HG03457 (cell line): ENCODE measurements around the gene GGPS1.
A peak's percentile ranks its signal among the peaks of the same experiment; 100 is the strongest.
"Not testable (repeated sequence)": the region's sequence is repeated elsewhere in the genome, so short reads cannot be mapped to it uniquely, and the experiment has no call there.

Experiments used
- ATAC-seq: cut with Tn5 transposase; IDR thresholded peaks from one replicate; pipeline ENCODE4 v1.9.1; 2021; ENCODE audit warnings: moderate number of reproducible peaks; ENCODE audit not compliant: unreplicated experiment

The GGPS1 gene

DNA sequence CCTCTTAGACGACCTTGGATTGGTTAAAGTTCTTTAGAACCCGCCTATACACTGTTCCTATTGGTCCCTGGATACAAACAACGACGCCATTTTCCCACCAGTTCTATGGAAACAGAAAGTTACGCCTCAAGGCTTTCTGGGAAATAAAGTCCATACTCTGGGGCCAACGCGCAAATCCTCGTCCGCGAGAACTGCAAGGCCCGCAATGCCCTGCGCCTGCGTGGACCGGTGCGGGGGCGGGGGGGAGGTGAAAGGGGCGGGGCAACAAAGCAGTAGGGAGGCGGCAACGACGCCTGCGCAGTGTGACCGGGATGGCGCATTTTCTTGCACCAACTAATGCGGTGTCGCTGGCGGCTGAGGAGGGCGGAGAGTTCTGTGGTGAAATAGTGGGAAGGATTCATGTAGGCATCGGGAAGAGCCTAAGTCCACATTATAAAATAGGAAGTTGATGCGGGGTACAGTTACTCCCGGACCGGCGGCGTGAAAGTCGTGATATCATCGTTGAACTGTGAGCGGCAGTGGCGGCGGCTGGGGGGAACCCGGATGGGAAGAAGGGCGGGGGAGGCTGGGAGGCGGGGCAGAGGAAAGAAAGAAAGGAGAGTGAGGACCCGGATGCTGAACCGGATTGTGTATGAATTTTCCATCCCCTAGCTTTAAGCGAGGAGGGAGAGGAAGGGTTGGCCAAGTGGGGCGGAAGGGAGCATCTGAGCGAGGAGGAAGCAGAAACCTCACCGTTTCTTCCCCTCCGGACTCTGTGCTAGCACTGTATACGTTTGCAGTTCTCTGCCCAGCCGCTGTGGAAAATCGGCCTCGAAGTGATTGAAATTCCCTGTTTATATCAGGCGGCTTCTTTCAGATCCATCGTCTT is at the start of gene GGPS1:
GGPS1 (plus strand) TSS at position 300 of the 868 bp plus-strand sequence. CDS start 6,695 bp downstream, outside the sequence.
- peak; percentile 59 for ATAC-seq

DNA sequence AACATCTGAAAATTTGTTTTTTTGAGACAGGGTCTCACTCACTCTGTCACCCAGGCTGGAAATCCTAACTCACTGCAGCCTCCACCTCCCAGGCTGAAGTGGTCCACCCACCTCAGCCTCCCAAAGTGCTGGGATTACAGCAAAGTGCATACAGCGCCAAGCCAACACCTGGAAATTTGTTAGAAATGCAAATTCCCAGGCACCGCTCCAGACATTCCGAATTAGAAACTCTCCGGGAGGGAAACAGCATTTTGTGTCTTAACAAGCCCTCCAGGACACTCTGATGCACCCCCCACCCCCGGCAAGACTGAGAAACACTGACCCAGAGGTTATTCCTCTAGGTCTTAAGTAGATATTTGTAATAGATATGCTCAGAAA is 49.5 kb upstream of the GGPS1 start:
- ATAC-seq, result no peak

DNA sequence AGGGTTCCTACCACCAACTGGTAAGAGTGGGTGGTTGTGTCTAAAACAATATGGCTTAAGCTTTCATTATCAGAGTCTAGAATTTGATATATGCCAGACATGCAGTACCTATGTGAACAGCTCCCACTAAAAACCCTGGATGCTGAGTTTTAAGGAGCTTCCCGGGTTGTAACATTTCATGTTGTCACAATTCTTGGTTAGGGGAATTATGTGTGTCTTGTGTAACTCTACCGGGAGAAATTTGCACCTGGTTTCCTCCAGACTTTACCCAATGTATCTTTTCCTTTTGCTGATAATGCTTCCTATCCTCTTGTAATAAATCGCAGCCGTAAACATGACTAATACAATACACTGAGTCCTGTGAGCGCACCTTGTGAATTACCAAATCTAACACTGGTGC is 48.7 kb upstream of the GGPS1 start:
- no peak for ATAC-seq

DNA sequence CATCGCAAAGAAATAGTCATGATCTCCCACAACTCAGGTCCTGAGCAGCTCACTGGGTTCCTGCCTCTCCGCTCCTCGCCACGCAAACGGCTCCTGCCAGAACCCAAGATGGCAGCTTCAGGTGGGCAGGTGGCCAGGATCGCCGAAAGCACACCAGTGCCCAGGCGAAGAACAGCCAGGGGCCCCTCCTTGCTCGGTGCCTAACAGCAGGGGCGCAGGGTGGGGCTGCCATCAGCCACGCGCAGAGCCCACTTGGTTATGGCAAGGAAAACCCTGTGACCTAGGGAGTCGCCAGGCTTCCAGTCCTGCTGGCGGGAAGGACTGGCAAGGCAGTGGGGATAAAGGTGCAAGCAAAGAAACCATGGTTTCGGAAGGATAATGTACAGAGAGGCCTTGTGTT is 47.9 kb upstream of the GGPS1 start:
- ATAC-seq, result no peak

DNA sequence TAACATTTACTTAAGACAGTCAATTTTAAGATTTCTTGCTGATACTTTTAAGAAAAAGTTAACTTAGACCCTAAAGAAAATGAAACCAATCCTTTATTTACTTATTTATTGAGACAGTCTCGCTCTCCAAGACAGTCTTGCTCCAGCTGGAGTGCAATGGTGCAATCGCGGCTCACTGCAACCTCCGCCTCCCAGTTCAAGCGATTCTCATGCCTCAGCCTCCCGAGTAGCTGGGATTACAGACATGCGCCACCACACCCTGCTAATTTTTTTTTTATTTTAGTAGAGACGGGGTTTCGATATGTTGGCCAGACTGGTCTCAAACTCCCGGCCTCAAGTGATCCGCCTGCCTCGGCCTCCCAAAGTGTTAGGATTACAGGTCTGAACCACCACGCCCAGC is 44.7 kb upstream of the GGPS1 start:
- ATAC-seq, result not testable (repeated sequence)

DNA sequence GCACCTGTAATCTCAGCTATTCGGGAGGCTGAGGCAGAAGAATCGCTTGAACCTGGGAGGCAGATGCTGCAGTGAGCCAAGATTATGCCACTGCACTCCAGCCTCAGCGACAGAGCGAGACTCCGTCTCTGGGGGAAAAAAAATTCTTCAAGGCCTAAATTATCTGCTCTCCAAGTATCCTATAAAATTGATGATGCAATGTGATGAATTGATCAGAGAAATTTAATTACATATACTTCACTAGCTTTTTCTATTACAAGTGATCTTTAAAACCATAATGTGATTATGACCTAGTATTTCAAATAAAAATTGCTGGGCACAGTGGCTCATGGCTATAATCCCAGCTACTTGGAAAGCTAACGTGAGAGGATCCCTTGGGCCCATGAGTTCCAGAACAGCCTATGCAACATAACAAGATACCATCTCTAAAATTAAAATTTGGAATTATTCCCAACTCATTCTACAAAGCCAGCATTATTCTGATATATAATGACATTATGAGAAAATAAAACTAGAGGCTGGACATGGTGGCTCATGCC is 44.1 kb upstream of the GGPS1 start:
- ATAC-seq, result no peak

DNA sequence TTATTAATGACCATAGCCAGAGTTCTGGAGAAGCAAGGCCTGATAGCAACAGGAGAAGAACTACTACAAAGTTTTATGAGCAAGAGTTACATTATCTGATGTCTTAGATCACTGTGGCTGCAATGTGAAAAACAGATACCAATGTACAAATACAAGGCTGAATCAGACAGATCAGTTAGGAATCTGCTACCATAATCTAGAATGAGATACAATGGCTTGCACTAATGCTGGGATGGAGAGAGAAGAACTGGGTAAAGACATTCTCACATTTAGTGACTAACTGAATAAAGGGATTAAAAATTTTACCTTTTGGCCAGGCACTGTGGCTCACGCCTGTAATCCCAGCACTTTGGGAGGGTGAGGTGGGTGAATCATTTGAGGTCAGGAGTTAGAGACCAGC is 41.7 kb upstream of the GGPS1 start:
- ATAC-seq, result no peak

DNA sequence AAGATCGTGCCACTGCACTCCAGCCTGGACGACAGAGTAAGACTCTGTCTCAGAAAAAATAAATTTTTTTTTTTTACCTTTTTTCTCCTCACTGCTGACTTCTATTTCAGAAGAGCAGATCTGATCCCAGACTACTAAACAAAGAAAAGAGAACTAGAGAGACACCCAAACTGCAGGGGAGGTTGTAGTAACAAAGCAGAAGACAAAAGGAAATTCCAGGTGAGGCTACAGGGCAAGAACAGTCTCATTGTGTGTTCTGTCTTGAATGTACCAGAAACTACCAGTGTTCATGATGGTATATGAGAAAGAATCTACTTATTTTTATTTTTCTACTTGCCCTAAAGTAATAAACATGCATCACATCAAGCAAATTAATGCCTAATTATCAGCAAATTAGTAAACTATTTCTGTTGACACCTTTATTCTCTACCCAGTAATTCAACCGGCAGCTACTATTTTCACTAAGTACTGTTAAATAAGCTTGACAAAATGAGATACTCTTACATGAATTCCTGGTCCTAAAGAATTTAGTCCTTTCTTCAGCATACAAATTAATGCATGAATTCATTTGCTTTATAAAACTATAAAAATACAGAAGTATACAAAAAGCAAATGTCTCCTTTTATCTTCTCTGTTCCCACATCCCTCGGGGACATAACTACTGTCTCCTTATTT is 41.0 kb upstream of the GGPS1 start:
- no peak for ATAC-seq

DNA sequence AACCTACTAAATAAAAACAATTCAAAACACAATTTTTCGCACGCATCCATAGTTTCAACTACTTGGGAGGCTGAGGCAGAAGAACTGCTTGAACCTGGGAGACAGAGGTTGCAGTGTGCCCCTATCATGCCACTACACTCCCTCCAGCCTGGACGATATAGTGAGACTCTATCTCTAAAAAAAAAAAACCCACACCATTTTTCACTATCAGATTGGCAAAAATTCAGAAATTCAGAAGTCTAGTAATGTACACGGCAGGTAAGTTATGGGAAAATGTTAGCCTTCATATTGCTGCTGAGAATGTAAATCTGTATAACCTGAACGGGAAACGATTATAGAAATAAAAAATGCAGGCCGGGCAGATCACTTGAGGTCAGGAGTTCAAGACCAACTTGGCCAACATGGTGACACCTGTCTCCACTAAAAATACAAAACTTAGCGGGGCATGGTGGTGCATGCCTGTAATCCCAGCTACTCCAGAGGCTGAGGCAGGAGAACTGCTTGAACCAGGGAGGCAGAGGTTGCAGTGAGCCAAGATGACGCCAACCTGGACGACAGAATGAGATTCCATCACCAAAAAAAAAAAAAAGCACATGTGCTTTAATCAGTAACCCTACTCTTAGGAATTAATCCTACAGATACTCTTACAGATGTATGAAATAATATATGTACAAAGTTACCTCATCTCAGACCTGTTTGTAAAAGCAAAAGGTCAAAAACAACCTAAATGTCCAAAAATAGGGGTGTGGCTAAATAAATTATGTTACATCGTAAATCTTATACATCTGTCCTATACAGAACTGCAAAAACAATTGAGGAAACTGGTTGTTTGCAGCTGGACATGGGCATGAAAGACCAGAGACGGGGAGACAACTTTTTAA is 38.3 kb upstream of the GGPS1 start:
- no peak for ATAC-seq

DNA sequence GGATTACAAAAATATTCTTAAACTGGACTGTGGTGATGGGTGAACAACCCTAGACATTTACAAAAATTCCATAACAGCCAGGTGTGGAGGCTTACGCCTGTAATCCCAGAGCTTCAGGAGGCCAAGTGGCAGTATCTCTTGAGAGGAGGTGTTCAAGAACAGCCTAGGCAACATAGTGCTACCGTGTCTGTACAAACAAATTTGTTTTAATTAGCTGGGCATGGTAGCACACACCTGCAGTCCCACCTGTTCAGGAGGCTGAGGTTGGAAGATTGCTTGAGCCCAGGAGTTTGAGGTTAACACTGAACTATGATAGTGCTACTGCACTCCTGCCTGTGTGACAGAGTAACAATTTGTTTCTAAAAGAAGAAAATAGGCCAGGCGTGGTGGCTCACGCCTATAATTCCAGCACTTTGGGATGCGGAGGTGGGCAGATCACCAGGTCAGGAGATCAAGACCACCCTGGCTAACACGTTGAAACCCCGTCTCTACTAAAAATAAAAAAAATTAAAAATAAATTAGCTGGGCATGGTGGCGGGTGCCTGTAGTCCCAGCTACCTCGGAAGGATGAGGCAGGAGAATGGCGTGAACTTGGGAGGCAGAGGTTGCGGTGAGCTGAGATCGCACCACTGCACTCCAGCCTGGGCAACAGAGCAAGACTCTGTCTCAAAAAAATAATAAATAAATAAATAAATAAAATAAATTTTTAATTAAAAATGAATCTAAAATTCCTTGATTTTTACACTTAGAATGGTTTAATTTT is 37.4 kb upstream of the GGPS1 start:
- ATAC-seq, result no peak

DNA sequence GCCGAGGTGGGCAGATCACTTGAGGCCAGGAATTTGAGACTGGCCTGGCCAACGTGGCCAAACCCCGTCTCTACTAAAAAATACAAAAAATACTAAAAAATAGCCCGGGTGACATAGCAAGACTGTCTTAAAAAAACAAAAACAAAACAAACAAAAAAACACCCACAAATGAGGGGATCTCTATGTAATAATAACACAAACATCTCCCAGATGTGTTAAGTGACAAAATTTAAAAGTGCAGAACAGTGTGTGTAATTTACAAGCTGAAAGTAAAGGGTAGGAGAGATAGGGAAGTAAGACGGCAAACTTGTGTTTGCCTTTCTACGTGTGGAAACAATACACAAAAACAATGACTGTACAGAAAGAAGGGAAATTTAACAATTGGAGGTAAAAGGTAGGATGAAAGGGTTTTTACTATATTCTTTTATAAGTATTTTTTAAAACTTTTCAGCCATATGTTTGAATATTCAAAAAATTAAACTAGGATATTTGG is 36.7 kb upstream of the GGPS1 start:
- ATAC-seq, result no peak

DNA sequence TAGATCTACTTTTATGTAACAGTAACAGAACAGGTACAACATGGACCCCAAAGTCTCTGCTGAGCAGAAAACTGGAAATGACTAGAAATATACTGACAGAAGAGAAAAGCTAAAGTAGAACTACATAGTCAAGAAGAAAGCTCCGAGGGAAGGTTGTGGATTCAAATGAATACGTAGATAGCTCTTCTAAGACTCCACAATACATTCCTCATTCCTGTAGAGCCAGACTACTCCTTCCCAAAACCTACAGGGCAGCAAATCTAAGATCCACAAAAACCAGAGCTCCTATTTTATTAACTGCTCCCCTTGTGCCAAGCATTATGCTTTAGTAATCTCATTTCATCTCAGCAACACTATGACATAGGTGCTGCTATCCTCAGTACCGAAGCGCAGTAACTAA is 35.6 kb upstream of the GGPS1 start:
- no peak for ATAC-seq

DNA sequence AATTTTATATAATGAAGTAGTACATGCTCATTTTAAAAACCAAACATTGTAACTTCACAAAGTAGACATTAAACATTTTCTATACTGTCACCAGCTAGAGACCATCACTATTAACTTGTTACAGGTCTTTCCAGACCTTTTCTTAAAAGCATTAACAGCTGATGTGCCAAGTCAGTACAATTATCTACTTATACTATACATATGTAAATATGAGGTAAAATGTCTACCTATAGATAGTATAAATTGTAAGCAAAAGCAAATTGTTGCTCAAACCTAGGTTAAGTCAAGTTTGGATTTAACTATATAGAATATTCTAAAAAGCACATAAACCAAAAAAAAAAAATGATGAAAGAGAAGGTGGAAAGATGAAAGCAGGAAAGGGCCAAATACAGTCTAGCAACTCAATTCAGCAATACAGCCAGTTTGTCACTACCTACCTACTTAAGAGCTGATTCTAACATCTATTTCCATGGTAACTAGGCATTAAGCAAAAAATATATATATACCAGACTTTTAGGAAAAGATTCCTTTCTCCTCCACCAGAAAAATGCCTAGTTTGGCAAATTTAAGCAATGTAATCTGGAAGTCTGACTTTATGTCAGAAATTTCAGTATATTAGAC is 34.9 kb upstream of the GGPS1 start:
- no peak for ATAC-seq

DNA sequence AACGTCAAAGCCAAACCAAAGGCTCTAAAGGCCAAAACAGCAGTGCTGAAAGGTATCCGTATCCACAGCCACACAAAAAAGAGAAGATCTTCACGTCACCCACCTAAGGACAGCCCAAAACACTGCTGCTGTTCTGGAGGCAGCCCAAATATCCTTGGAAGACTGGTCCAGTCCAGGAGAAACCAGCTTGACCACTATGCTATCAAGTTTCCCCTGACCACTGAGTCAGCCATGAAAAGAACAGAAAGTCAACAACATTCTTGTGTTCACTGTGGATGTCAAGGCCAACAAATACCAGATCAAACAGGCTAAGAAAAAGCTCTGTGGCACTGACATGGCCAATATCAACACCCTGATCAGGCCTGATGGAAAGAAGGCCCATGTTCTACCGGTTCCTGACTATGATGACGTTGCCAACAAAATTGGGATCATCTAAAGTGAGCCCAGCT is 32.4 kb upstream of the GGPS1 start:
- ATAC-seq, result no peak

DNA sequence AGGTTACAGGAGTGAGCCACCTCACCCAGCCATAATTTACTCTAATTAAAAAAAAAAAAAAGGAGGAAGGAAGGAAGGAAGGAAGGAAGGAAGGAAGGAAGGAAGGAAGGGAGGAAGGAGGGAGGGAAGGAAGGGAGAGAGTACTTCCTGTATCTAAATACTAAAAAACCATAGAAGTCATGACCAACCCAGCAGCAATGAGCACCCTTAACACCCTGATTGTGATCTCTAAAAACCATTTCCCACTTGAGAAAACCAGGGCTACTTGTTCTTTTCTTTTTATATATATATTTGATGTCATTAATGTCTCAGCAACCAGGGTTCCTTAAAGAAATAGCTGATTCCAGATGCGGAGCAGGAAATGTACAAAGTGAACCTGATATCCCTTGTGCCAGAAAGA is 31.6 kb upstream of the GGPS1 start:
- no peak for ATAC-seq

DNA sequence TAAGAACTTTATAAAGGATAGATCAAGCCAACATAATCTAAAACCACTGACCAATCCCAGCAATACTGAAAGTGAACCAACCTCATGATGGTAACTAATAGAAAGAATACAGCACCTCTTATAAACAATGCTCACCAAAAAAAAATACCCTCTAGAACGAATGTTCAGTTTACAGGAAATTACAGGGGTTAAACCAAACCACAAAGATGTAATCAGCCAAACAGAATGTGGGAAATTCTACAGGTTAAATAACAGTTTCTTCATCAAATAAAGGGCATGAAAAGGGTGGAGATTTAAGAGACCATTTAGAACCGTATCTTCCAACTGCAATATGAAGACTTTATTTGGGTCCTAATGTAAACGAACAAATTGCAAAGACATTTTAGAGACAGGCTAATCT is 30.8 kb upstream of the GGPS1 start:
- ATAC-seq, result peak; percentile 72

DNA sequence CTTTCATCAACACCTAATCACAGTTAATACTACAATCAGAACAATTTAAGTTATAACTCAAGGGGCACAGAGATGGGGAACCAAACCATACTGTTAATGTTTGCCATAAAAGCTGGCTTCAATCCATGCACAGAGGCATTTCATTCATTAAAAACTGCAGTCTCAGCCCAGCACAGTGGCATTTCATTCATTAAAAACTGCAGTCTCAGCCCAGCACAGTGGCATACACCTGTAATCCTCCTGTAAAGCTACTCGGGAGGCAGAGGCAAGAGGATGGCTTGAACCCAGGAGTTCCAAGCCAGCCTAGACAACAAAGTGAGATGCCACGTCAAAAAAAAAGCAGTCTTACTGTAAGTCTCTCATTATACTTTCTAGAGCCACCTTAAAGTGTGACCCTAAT is 29.6 kb upstream of the GGPS1 start:
- no peak for ATAC-seq

DNA sequence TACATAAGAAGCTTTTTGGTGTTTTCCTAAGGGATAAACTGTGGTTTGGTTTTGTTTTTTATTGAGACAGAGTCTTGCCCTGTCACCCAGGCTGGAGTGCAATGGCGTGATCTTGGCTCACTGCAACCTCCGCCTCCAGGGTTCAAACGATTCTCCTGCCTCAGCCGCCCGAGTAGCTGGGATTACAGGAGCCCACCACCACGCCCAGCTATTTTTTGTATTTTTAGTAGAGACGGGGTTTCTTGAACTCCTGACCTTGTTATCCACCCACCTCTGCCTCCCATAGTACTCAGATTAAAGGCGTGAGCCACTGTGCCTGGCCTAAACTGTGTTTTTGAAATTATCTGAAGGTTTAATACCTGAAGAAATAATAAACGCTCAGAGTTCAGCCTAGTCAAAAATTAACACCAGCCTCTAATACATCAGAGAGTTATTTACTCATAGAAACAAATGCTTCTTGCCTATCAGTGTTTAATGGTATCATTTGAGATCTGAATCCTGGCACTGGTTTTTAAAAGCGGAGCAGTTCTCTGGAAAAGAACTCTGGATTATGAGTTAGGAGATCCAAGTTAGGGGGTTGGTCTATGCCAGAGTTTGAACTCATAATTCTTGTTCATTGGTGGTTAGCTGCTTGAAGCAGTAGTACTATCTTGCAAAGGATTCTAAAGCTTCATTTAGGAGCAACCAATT is 29.1 kb upstream of the GGPS1 start:
- ATAC-seq, result no peak

DNA sequence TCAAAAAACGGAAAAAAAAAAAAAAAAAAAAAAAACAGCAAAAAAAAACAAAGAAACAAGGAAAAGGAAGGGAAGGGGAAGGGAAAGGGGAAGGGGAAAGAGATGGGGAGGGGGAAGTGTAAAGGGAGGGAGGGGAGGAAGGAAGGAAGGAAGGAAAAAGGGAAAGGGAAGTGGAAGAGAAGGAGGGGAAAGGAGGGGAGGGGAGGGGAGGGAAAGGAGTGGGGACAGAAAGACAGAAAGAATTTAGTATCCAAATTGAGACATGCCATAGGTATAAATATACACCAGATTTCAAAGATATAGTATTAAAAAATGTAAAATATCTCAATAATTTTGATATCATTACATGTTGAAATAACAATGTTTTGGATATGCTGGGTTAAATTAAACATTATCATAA is 26.2 kb upstream of the GGPS1 start:
- ATAC-seq, result no peak
